ENCODE data around the gene PPP1R27. TPM values are rescaled to one million over a fixed set of nuclear protein-coding genes. Genes with fewer than 3 reads are reported as not detected.
A peak's percentile ranks its signal among the peaks of the same experiment; 100 is the strongest.

The PPP1R27 gene
- total and polyA plus RNA-seq, 2 donors (not counting 3 experiments of a cell fraction or from before 2014, with no cell fraction given), result not detected

DNA sequence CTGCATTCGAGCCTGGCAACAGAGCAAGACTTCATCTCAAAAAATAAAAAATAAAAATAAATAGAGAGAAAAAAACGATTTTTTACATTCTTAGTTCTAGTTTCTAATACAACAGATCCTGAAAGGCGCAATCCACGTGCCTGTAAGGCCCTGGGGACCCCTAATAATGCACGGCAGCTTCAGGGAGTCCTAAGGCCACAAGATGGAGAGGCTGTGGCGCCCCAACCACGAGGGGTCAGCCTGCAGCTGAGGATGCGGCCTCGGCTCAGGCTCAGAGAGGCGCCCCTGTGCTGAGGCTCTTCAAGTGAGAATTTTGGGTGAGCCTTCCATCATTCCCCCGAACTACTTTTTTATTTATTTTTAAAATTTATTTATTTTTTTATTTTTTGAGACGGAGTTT is 14.6 kb upstream of the PPP1R27 start:
- intact Hi-C loops (cut with micrococcal nuclease) (no loop called here), dilution Hi-C loops (cut with MboI; ENCODE audit: extremely low pct_ligation_motif_present, low sequenced_read_pairs) (no loop called here)
- Histone ChIP-seq H3K79me2 (ENCODE audit: control insufficient read depth, insufficient read depth, low read length) (peaks cover 22% of the 10 kb centered on the region), H3K9me1 (replicated peaks; ENCODE audit: control insufficient read depth, extremely low read depth, insufficient read depth, low read length) (no peaks in the 10 kb centered on the region), H4K20me1 (replicated peaks; ENCODE audit: control insufficient read depth, extremely low read depth, insufficient read depth, low read length) (no peaks in the 10 kb centered on the region), H3K9ac (replicated peaks; ENCODE audit: extremely low read depth, insufficient read depth, low read length) (no peak overlapping the region), H3K27ac (ENCODE audit: insufficient read depth, low read depth, low read length) (no peak overlapping the region), H3K4me2 (ENCODE audit: insufficient read depth, low read length) (no peak overlapping the region), H3K36me3 (ENCODE audit: control insufficient read depth in 2 of 2, extremely low read depth in 1 of 2, insufficient read depth in 2 of 2, low read length in 2 of 2) (peaks cover 26 to 66% of the 10 kb centered on the region in 2 experiments), H3K9me3 (replicated peaks; ENCODE audit: control insufficient read depth, insufficient read depth, low read length) (no peaks in the 10 kb centered on the region), H3K27me3 (ENCODE audit: control insufficient read depth in 2 of 2, insufficient read depth in 2 of 2, low read length in 2 of 2) (no peaks in the 10 kb centered on the region), H3K4me1 (ENCODE audit: control insufficient read depth, extremely low read depth, insufficient read depth, low read length) (no peaks in the 10 kb centered on the region), H2AFZ (ENCODE audit: low read depth, low read length) (no peak overlapping the region), H3K4me3 (replicated peaks in 1 of 3; ENCODE audit: insufficient read depth in 1 of 3, low read depth in 1 of 3, low read length in 3 of 3) (no peak overlapping the region)
- no peak for TF ChIP-seq POLR2AphosphoS5 (IDR thresholded peaks at IDR 0.05; ENCODE audit: insufficient read depth, low read depth, low read length)
- TF ChIP-seq GATA2 (IDR thresholded peaks at IDR 0.05; ENCODE audit: insufficient read depth, insufficient read length, low read depth, low read length), result no peak
- TF ChIP-seq EZH2 (IDR thresholded peaks at IDR 0.05; ENCODE audit: borderline replicate concordance, low read depth, low read length, severe bottlenecking), result no peak
- TF ChIP-seq, protein P1, sequence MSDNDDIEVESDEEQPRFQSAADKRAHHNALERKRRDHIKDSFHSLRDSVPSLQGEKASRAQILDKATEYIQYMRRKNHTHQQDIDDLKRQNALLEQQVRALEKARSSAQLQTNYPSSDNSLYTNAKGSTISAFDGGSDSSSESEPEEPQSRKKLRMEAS (IDR thresholded peaks at IDR 0.05; ENCODE audit: insufficient read depth, insufficient read length), result no peak
- ChIA-PET CTCF (no interaction called here), POLR2A (no interaction called here)
- FAIRE-seq, result no peak
- BruUV-seq (replicated peaks), result no TSS peak
- no peak for DNase-seq (ENCODE audit: low read depth, low spot score)

DNA sequence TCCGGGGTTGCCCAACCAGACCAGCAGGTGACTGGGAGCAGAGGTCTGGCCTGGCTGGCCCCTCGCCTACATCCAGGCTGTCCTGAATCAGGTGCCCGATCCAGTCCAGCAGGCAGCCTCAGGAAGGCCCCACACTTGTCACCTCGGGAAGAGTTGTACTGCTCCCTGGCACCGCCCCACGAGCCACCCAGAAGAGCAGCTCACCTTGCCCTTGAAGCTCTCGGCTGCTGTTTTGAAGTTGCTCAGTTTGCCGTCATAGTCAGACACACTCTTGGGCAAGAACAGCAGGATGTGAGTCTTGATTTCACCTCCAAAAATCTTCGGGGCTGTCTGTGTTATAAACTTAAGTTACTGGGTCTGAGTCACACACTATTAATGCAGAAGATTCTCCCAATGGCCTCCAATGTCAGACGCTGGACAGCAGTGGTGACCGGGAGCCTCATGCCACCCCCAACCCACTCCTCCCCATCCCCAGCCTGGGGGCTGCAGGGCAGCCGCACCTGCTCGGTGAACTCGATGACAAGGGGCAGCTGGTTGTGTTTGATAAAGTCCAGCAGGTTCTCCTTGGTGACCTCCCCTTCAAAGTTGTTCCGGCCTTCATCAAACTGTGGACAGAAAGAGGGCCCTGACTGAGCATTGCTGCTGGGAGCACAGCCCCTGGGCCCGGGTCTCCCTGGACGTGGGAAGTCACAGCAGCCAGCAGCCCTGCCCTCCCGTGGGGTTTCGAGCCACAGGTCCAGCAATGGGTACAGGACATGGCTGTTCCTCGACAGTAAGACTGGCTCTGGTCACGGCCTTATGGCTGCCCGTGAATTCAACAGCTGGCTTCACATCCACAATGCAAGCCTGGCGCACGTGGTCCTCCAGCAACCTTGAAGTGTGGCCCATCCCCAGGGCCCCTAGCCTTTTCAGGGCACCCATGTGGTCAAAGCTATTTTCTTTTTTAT is 12.2 kb upstream of the PPP1R27 start:
- intact Hi-C loops (cut with micrococcal nuclease) (no loop called here), dilution Hi-C loops (cut with MboI; ENCODE audit: extremely low pct_ligation_motif_present, low sequenced_read_pairs) (no loop called here)
- Histone ChIP-seq H3K27ac (ENCODE audit: insufficient read depth, low read depth, low read length) (no peak overlapping the region), H3K4me1 (ENCODE audit: control insufficient read depth, extremely low read depth, insufficient read depth, low read length) (no peaks in the 10 kb centered on the region), H3K9me3 (replicated peaks; ENCODE audit: control insufficient read depth, insufficient read depth, low read length) (no peaks in the 10 kb centered on the region), H3K27me3 (ENCODE audit: control insufficient read depth in 2 of 2, insufficient read depth in 2 of 2, low read length in 2 of 2) (no peaks in the 10 kb centered on the region), H3K9me1 (replicated peaks; ENCODE audit: control insufficient read depth, extremely low read depth, insufficient read depth, low read length) (no peaks in the 10 kb centered on the region), H3K79me2 (ENCODE audit: control insufficient read depth, insufficient read depth, low read length) (peaks cover 3% of the 10 kb centered on the region), H3K4me3 (replicated peaks in 1 of 3; ENCODE audit: insufficient read depth in 1 of 3, low read depth in 1 of 3, low read length in 3 of 3) (no peak overlapping the region), H3K36me3 (ENCODE audit: control insufficient read depth in 2 of 2, extremely low read depth in 1 of 2, insufficient read depth in 2 of 2, low read length in 2 of 2) (peaks cover 29 to 62% of the 10 kb centered on the region in 2 experiments), H2AFZ (ENCODE audit: low read depth, low read length) (no peak overlapping the region), H3K9ac (replicated peaks; ENCODE audit: extremely low read depth, insufficient read depth, low read length) (no peak overlapping the region), H4K20me1 (replicated peaks; ENCODE audit: control insufficient read depth, extremely low read depth, insufficient read depth, low read length) (no peaks in the 10 kb centered on the region), H3K4me2 (ENCODE audit: insufficient read depth, low read length) (no peak overlapping the region)
- FAIRE-seq, result no peak
- no peak for TF ChIP-seq POLR2A (IDR thresholded peaks at IDR 0.05; ENCODE audit: low read depth, low read length)
- TF ChIP-seq POLR2AphosphoS5 (IDR thresholded peaks at IDR 0.05; ENCODE audit: insufficient read depth, low read depth, low read length), result peak; percentile 16
- CTCF ChIA-PET, result no interaction called here
- POLR2A ChIA-PET, result interaction anchor here (0.7 kb wide), 1 partner anchor 10 kb away, joined by 8 read pairs; no protein-coding TSS in a partner anchor
- BruUV-seq (replicated peaks), result no TSS peak
- DNase-seq (ENCODE audit: low read depth, low spot score), result no peak

All from endothelial cell of umbilical vein (primary cell).